Measurements from ENCODE around the gene ZKSCAN5.
A peak's percentile ranks its signal among the peaks of the same experiment; 100 is the strongest.
"Not testable (repeated sequence)": the region's sequence is repeated elsewhere in the genome, so short reads cannot be mapped to it uniquely, and the experiment has no call there.

ZKSCAN5 gene

DNA sequence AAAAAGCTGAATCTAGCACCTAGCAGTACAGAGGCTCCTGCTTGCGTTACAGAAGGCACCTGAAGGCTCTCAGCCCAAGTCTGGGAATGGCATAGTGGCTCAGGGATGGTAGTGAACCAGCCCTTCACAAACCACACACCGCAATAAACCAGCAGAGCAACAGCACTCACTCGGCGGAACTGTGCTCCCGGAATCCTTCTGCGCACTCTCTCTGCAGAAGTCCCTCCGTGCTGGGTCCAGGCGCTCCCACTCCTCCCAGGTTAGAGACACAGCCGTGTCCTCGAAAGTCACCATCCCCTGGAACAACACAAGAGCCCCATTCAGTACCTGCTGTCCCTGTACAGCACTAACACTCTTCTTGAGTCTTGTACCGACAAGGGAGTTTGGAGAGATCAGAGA lies 5.9 kb upstream of the ZKSCAN5 start:
- no peak for DNase-seq

GRCh38 chr7:99499371-99499720 lies 5.1 kb upstream of the ZKSCAN5 start:
- DNase-seq, result no peak

DNA sequence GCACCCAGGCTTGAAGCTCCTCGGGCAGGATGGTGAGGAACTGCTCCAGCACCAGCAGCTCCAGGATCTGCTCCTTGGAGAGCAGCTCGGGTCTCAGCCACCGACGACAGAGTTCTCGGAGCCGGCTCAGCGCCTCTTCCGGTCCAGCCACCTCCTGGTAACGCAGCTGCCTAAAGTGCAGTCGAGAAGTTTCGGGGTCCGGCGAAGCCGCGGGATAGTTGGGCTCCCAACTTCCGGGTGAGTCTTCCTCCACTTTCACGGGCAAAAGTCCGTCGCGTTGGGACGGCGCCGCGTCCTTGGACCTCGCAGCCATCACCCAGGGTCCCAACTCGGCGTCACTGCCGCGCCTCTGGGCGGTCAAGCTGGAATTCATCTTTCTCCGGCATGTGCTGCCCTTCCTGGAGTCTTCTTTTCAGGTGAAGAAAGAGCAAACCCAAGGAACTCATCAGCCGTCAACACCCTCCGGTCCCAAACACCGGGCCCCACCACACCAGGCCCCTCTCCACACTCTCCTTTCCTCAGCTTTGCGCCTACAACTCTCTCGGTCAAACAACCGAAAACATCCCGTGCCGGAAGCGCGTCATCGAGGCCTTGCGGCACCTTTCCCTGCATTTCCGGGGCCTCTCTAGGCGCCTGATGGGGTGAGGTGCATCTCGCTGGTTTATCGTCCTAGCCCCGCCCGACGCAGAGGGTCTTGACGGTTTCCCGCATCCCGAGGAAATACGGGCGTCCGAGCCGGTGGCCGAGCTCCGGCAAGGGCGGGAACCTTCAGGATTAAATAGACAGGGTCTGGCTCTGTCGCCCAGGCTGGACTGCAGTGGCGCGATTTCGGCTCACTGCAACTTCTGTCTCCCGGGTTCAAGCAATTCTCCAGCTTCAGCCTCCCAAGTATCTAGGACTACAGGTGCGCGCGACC lies 4.5 kb upstream of the ZKSCAN5 start, which contains the start of gene ZNF394:
TSS of gene ZNF394 (minus strand) at position 561 of the 916 bp plus-strand sequence. CDS start at position 373, 188 bp downstream.
- peak; percentile 94 for DNase-seq

- no peak for DNase-seq
These were observed 3.8 kb upstream of the ZKSCAN5 start for GRCh38 chr7:99500637-99501009.

GRCh38 chr7:99501236-99501635 lies 3.2 kb upstream of the ZKSCAN5 start:
- DNase-seq, result not testable (repeated sequence)

DNA sequence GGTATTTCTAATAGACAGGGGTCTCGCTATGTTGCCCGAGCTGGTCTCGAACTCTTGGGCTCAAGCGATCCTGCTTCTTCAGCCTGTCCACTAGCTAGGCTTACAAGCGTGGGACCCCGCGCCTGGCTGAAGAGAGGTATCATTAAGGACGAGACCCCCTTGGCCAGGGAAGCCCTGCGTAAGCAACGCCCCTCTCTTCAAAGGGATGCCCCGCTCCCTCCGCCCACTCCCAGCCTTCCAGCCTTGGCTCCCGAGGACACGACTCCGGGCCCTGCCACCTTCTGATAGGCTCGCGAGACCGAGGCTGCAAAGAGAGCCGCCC lies 220 bp upstream of the ZKSCAN5 start:
- DNase-seq, result no peak

- DNase-seq, result no peak
These were observed 831 bp downstream of the ZKSCAN5 start for GRCh38 chr7:99505324-99505662.

DNA sequence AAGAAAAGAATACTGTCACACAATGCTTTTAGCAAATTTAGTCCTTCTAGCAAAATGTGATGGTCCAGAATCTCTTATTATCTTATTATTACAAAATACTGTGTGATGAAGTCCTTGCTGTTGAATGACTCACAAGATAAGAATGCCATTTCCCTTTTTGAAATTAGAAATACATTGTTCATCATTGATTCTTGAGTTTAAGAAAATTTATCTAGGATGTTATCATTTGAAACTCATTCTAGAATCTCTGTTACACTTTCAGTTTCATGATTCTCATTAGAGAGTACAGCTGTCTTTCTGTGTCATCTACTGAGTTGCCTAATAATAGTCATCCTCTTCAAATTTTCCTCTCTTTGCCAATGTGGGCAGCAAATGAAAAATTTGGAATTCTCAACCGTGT lies 9.6 kb downstream of the ZKSCAN5 start:
- no peak for DNase-seq

- no peak for DNase-seq
These were observed 16.9 kb downstream of the ZKSCAN5 start for GRCh38 chr7:99521399-99521798.

DNA sequence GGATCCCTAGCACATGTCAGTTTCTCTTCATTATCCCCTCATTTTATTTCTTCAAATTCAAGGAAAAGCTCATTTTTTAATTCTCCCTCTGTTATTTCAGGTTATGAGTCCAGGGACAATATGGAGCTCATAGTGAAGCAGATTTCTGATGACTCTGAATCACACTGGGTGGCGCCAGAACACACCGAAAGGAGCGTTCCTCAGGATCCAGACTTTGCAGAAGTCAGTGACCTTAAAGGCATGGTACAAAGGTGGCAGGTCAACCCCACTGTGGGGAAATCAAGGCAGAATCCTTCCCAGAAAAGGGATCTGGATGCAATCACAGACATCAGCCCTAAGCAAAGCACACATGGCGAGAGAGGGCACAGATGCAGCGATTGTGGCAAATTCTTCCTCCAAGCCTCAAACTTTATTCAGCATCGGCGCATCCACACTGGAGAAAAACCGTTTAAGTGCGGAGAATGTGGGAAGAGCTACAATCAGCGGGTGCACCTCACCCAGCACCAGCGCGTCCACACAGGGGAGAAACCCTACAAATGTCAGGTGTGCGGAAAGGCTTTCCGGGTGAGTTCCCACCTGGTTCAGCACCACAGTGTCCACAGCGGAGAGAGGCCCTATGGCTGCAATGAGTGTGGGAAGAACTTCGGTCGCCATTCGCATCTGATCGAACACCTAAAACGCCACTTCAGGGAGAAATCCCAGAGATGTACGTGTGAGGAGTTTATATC lies 21.4 kb downstream of the ZKSCAN5 start:
- DNase-seq, result no peak

GRCh38 chr7:99531354-99531765 lies 26.9 kb downstream of the ZKSCAN5 start:
- DNase-seq, result no peak

GRCh38 chr7:99535667-99536066 lies 31.2 kb downstream of the ZKSCAN5 start:
- no peak for DNase-seq

- no peak for DNase-seq
These were observed 34.9 kb downstream of the ZKSCAN5 start for GRCh38 chr7:99539213-99539811.

GRCh38 chr7:99540542-99540941 lies 36.1 kb downstream of the ZKSCAN5 start:
- DNase-seq, result no peak

DNA sequence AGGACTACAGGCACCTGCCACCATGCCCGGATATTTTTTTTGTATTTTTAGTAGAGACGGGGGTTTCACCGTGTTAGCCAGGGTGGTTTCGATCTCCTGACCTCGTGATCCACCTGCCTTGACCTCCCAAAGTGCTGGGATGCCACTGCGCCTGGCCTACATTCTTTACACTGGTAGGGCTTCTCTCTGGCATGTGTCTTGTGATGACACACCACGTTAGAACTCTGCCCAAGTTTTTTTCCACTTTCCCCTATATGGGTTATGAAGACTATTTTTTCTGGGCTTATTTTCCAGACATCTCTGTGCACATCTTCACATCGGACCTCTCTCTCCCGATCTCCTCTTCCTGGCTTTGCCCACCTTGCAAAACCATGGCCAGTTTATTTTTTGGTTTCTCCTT lies 36.8 kb downstream of the ZKSCAN5 start:
- no peak for DNase-seq

GRCh38 chr7:99543081-99543671 lies 38.7 kb downstream of the ZKSCAN5 start:
- DNase-seq, result no peak

DNA sequence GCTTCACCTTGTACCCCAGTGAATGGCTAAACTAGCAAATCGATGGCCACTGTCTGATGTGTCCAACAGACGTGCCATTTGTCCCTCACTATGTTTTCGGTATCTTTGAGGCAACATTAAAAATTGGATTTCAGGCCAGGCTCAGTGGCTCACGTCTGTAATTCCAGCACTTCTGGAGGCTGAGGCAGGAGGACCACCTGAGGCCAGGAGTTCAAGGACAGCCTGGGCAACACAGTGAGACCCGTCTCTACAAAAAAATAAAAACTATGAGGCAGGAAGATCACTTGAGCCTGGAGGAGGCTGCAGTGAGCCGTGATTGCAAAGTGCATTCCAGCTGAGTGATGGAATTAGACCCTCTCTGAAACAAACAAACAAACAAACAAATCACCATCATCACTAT lies 39.5 kb downstream of the ZKSCAN5 start:
- no peak for DNase-seq

- DNase-seq, result not testable (repeated sequence)
These were observed 40.8 kb downstream of the ZKSCAN5 start for GRCh38 chr7:99545308-99545707.

DNA sequence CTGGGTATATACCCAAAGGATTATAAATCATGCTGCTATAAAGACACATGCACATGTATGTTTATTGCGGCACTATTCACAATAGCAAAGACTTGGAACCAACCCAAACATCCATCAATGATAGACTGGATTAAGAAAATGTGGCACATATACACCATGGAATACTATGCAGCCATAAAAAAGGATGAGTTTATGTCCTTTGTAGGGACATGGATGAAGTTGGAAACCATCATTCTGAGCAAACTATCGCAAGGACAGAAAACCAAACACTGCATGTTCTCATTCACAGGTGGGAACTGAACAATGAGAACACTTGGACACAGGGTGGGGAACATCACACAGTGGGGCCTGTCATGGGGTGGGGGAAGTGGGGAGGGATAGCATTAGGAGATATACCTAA lies 45.1 kb downstream of the ZKSCAN5 start:
- DNase-seq, result not testable (repeated sequence)

DNA sequence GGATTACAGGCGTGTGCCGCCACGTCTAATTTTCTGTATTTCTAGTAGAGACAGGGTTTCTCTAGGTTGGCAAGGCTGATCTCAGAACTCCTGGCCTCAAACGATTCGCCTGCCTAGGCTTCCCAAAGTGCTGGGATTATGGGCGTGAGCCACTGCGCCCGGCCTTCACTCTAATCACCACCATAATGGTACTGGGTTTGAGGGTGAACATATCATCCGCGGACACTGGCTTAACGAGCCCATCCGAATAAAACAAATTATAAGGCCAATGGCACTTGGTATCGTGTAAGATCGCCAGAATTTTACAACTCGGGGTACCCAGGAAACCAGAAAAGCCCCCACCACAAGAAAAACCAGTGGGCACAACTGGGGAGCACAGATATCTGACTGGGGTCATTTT lies 46.9 kb downstream of the ZKSCAN5 start:
- no peak for DNase-seq

- DNase-seq, result peak; percentile 63
These were observed 47.5 kb downstream of the ZKSCAN5 start, which contains the start of gene FAM200A for GRCh38 chr7:99551767-99552463. TSS of gene FAM200A (minus strand) at chr7:99552114. CDS start at chr7:99548407, 3,707 bp downstream.

- no peak for DNase-seq
These were observed 48.6 kb downstream of the ZKSCAN5 start for GRCh38 chr7:99553039-99553438.

GRCh38 chr7:99554939-99555338 lies 50.5 kb downstream of the ZKSCAN5 start:
- DNase-seq, result no peak

Measured in amniotic stem cell (primary cell).